ENCODE data around the gene GNA15. TPM values are rescaled to one million over a fixed set of nuclear protein-coding genes. Genes with fewer than 3 reads are reported as not detected.

GNA15 gene
- total RNA-seq, 4 donors from 2014 or later: 1.2 to 7.2 (median 2.9) TPM

GRCh38 chr19:3157096-3157845 is 21.4 kb downstream of the GNA15 start:
- H3K27me3 ChIP-seq: no peaks in the 10 kb centered on the region
- no peak for TF ChIP-seq POLR2A (IDR thresholded peaks at IDR 0.05)
- no peak for TF ChIP-seq CTCF (IDR thresholded peaks at IDR 0.05)
- intact Hi-C loops (cut with DNase I; ENCODE audit: low total_unique reads): no loop called here
- no peaks in the 10 kb centered on the region for H3K9me3 ChIP-seq
- no peaks in the 10 kb centered on the region for H3K36me3 ChIP-seq
- H3K4me1 ChIP-seq: no peaks in the 10 kb centered on the region
- no peak for DNase-seq
- no peak overlapping the region for H3K27ac ChIP-seq
- no peak overlapping the region for H3K4me3 ChIP-seq

- no peak for DNase-seq
- Histone ChIP-seq H3K27me3 (no peaks in the 10 kb centered on the region), H3K4me3 (no peak overlapping the region), H3K27ac (no peak overlapping the region), H3K9me3 (no peaks in the 10 kb centered on the region), H3K4me1 (no peaks in the 10 kb centered on the region), H3K36me3 (no peaks in the 10 kb centered on the region)
- intact Hi-C loops (cut with DNase I; ENCODE audit: low total_unique reads): no loop called here
- no peak for TF ChIP-seq POLR2A (IDR thresholded peaks at IDR 0.05)
- no peak for TF ChIP-seq CTCF (IDR thresholded peaks at IDR 0.05)
Measured at GRCh38 chr19:3159565-3159964, 23.7 kb downstream of the GNA15 start.

- no peak for TF ChIP-seq CTCF (IDR thresholded peaks at IDR 0.05)
- no peak for TF ChIP-seq POLR2A (IDR thresholded peaks at IDR 0.05)
- H3K4me1 ChIP-seq: no peaks in the 10 kb centered on the region
- H3K9me3 ChIP-seq: no peaks in the 10 kb centered on the region
- intact Hi-C loops (cut with DNase I; ENCODE audit: low total_unique reads): no loop called here
- no peak overlapping the region for H3K4me3 ChIP-seq
- H3K36me3 ChIP-seq: no peaks in the 10 kb centered on the region
- no peaks in the 10 kb centered on the region for H3K27me3 ChIP-seq
- no peak overlapping the region for H3K27ac ChIP-seq
- DNase-seq: no peak
Measured at GRCh38 chr19:3160219-3160618, 24.4 kb downstream of the GNA15 start.

GRCh38 chr19:3161453-3161852 is 25.6 kb downstream of the GNA15 start:
- TF ChIP-seq CTCF (IDR thresholded peaks at IDR 0.05) (no peak), POLR2A (IDR thresholded peaks at IDR 0.05) (no peak)
- no peak for DNase-seq
- Histone ChIP-seq H3K9me3 (no peaks in the 10 kb centered on the region), H3K4me1 (no peaks in the 10 kb centered on the region), H3K36me3 (no peaks in the 10 kb centered on the region), H3K4me3 (no peak overlapping the region), H3K27me3 (no peaks in the 10 kb centered on the region), H3K27ac (no peak overlapping the region)
- intact Hi-C loops (cut with DNase I; ENCODE audit: low total_unique reads): no loop called here

GRCh38 chr19:3162418-3163229 is 26.8 kb downstream of the GNA15 start:
- H3K27me3 ChIP-seq: no peaks in the 10 kb centered on the region
- TF ChIP-seq POLR2A (IDR thresholded peaks at IDR 0.05): no peak
- no peak overlapping the region for H3K27ac ChIP-seq
- no peaks in the 10 kb centered on the region for H3K9me3 ChIP-seq
- H3K36me3 ChIP-seq: no peaks in the 10 kb centered on the region
- intact Hi-C loops (cut with DNase I; ENCODE audit: low total_unique reads): no loop called here
- no peak for DNase-seq
- no peak overlapping the region for H3K4me3 ChIP-seq
- H3K4me1 ChIP-seq: no peaks in the 10 kb centered on the region
